Measurements from ENCODE around the gene P3H3. TPM values are rescaled to one million over a fixed set of nuclear protein-coding genes. Genes with fewer than 3 reads are reported as not detected.

The P3H3 gene
- total and polyA plus RNA-seq, 9 of the 15 experiments (the other 6 are each of a cell fraction or from before 2014, with no cell fraction given): 0.03 to 15.0 (median 4.8) TPM

- peak; percentile 41; the same call in 1 of the 2 replicates for TF ChIP-seq VEZF1 (CRISPR knock-in tag; IDR thresholded peaks at IDR 0.05)
- peak; percentile 84 for TF ChIP-seq CTBP1 (IDR thresholded peaks at IDR 0.05; ENCODE audit: borderline replicate concordance)
- no peak for TF ChIP-seq ZNF217 (CRISPR knock-in tag; IDR thresholded peaks at IDR 0.05)
- TF ChIP-seq SRF (CRISPR knock-in tag; IDR thresholded peaks at IDR 0.05): peak in 1 of 2 experiments; percentile 54; a peak in 1 of 4 replicates
- TF ChIP-seq SNRNP70 (optimal IDR thresholded peaks at IDR 0.05; ENCODE audit: low read depth, low read length): no peak
- peak; percentile 51; the same call in 1 of the 2 replicates for TF ChIP-seq TFAP4 (CRISPR knock-in tag; IDR thresholded peaks at IDR 0.05; ENCODE audit: borderline replicate concordance)
- peak; percentile 30; the same call in 1 of the 2 replicates for TF ChIP-seq JUND (IDR thresholded peaks at IDR 0.05; ENCODE audit: borderline replicate concordance, low read depth, low read length)
- no peak; the same call in 2 of the 3 replicates for TF ChIP-seq JUND (tag; IDR thresholded peaks at IDR 0.05; ENCODE audit: borderline replicate concordance, low read depth, low read length)
- TF ChIP-seq CBX3 (IDR thresholded peaks at IDR 0.05; ENCODE audit: borderline replicate concordance in 1 of 2, low read length in 2 of 2): no peak
- TF ChIP-seq TEAD4 (IDR thresholded peaks at IDR 0.05; ENCODE audit: low read length): peak; percentile 47; the same call in 1 of the 2 replicates
- TF ChIP-seq TEAD4 (CRISPR knock-in tag; IDR thresholded peaks at IDR 0.05; ENCODE audit: borderline replicate concordance): no peak
- peak; percentile 73 for TF ChIP-seq SMC3 (conservative IDR thresholded peaks at IDR 0.05; ENCODE audit: insufficient read depth, low read depth, low read length)
- no peak for TF ChIP-seq MBD1 (CRISPR knock-in tag; IDR thresholded peaks at IDR 0.05)
- no peak for TF ChIP-seq RHOXF2B (CRISPR knock-in tag; conservative IDR thresholded peaks at IDR 0.05)
- peak; percentile 89 to 91 (median 90) for TF ChIP-seq CTCF (IDR thresholded peaks at IDR 0.05 in 2 of 3, conservative IDR thresholded peaks at IDR 0.05 in 1 of 3; ENCODE audit: insufficient read depth in 2 of 3, low read depth in 1 of 3, low read length in 3 of 3)
- peak; percentile 43; the same call in 1 of the 2 replicates for TF ChIP-seq SP1 (CRISPR knock-in tag; IDR thresholded peaks at IDR 0.05)
Observed at GRCh38 chr12:6825398-6826124, 2.6 kb upstream of the P3H3 start (continued).

All from K562 (cell line).